HEK293 (cell line): ENCODE data around the gene PIK3CD.

ENCODE experiments used
- CTCF ChIA-PET: fragments of 350-600 bp; formaldehyde crosslinking; extraction: SDS; loops from one replicate; lab custom pipeline; 2021; ENCODE audit warnings: antibody characterized with exemption; lab: Yijun Ruan, JAX
- POLR2A ChIA-PET: fragments of 300-600 bp; formaldehyde crosslinking; extraction: SDS; loops from one replicate; lab custom pipeline; 2020; ENCODE audit warnings: antibody characterized with exemption, inconsistent platforms; lab: Yijun Ruan, JAX
- H3K27ac ChIP-seq: fragments of 200-500 bp; sonication (Bioruptor generic); 2 replicates; pipeline ENCODE4 v1.5.1; 2014; ENCODE audit warnings: low read depth, low read length, control low read depth, inconsistent platforms; ENCODE audit errors: extremely low read depth
- H3K36me3 ChIP-seq, 2 experiments: fragments of 200-500 bp in 1 of 2; sonication (Bioruptor generic) in 1 of 2; 1 replicate in 1 of 2; 2 replicates in 1 of 2; pipeline ENCODE4 v1.5.1; 2014 to 2017; ENCODE audit warnings: inconsistent platforms in 2 of 2, low read length in 2 of 2; ENCODE audit not compliant: control insufficient read depth in 2 of 2, insufficient read depth in 1 of 2
- H3K4me1 ChIP-seq: fragments of 200-500 bp; sonication (Bioruptor generic); 2 replicates; pipeline ENCODE4 v1.5.1; 2014; ENCODE audit warnings: mild to moderate bottlenecking, low read length, inconsistent platforms; ENCODE audit not compliant: control insufficient read depth, insufficient read depth
- H3K4me3 ChIP-seq: 2 replicates; pipeline ENCODE4 v1.5.1; 2011; ENCODE audit warnings: low read depth, mild to moderate bottlenecking, control low read depth, low read length, moderate library complexity
- H3K9me3 ChIP-seq: fragments of 200-500 bp; sonication (Bioruptor generic); 2 replicates; pipeline ENCODE4 v1.5.1; 2014; ENCODE audit warnings: low read depth, low read length, inconsistent platforms; ENCODE audit not compliant: control insufficient read depth, insufficient read depth
- EGR2 ChIP-seq: fragments of 450-650 bp; formaldehyde crosslinking; IDR thresholded peaks from 2 replicates; pipeline ENCODE4 v1.5.1; 2016; ENCODE audit warnings: low read depth, missing biosample characterization, missing genetic modification characterization
- GLIS1 ChIP-seq: fragments of 450-650 bp; formaldehyde crosslinking; IDR thresholded peaks from 2 replicates; pipeline ENCODE4 v1.5.1; 2016; ENCODE audit warnings: missing biosample characterization, missing genetic modification characterization
- KLF8 ChIP-seq: fragments of 450-650 bp; formaldehyde crosslinking; IDR thresholded peaks from 2 replicates; pipeline ENCODE4 v1.5.1; 2016; ENCODE audit warnings: missing biosample characterization, missing genetic modification characterization
- PRDM1 ChIP-seq: fragments of 450-650 bp; formaldehyde crosslinking; IDR thresholded peaks from 2 replicates; pipeline ENCODE4; 2016; ENCODE audit warnings: missing biosample characterization, missing genetic modification characterization
- PRDM10 ChIP-seq: fragments of 450-650 bp; formaldehyde crosslinking; IDR thresholded peaks from 2 replicates; pipeline ENCODE4 v1.5.1; 2016; ENCODE audit warnings: missing biosample characterization, missing genetic modification characterization
- SP2 ChIP-seq: fragments of 450-650 bp; formaldehyde crosslinking; IDR thresholded peaks from 2 replicates; pipeline ENCODE4 v1.5.1; 2016; ENCODE audit warnings: missing biosample characterization, missing genetic modification characterization
- WT1 ChIP-seq: fragments of 450-650 bp; formaldehyde crosslinking; IDR thresholded peaks from 2 replicates; pipeline ENCODE4 v1.5.1; 2016; ENCODE audit warnings: missing biosample characterization, missing genetic modification characterization
- ZBTB1 ChIP-seq: fragments of 450-650 bp; formaldehyde crosslinking; IDR thresholded peaks from 2 replicates; pipeline ENCODE4 v1.5.1; 2016; ENCODE audit warnings: missing biosample characterization, missing genetic modification characterization
- ZBTB21 ChIP-seq: fragments of 450-650 bp; formaldehyde crosslinking; IDR thresholded peaks from 2 replicates; pipeline ENCODE4 v1.5.1; 2017; ENCODE audit warnings: missing biosample characterization, missing genetic modification characterization
- ZNF146 ChIP-seq: fragments of 450-650 bp; formaldehyde crosslinking; IDR thresholded peaks from 2 replicates; pipeline ENCODE4 v1.5.1; 2016; ENCODE audit warnings: missing biosample characterization, missing genetic modification characterization
- ZNF350 ChIP-seq: fragments of 450-650 bp; formaldehyde crosslinking; IDR thresholded peaks from 2 replicates; pipeline ENCODE4 v1.5.0; 2017; ENCODE audit warnings: missing biosample characterization, mild to moderate bottlenecking, missing genetic modification characterization
- ZNF366 ChIP-seq: fragments of 450-650 bp; formaldehyde crosslinking; conservative IDR thresholded peaks from 2 replicates; pipeline ENCODE4 v1.5.1; 2016; ENCODE audit warnings: missing biosample characterization, missing genetic modification characterization
- ZNF398 ChIP-seq: fragments of 450-650 bp; formaldehyde crosslinking; IDR thresholded peaks from 2 replicates; pipeline ENCODE4 v1.5.1; 2017; ENCODE audit warnings: missing biosample characterization, missing genetic modification characterization
- ZNF549 ChIP-seq: fragments of 450-650 bp; IDR thresholded peaks from 2 replicates; pipeline ENCODE4 v1.5.1; 2018; ENCODE audit warnings: missing biosample characterization, missing genetic modification characterization, mild to moderate bottlenecking, inconsistent platforms, moderate library complexity
- ZNF571 ChIP-seq: fragments of 450-650 bp; formaldehyde crosslinking; IDR thresholded peaks from 2 replicates; pipeline ENCODE4 v1.5.0; 2017; ENCODE audit warnings: missing biosample characterization, missing genetic modification characterization
- ZNF624 ChIP-seq: fragments of 450-650 bp; formaldehyde crosslinking; IDR thresholded peaks from 2 replicates; pipeline ENCODE4 v1.5.1; 2017; ENCODE audit warnings: missing biosample characterization, missing genetic modification characterization
- ZNF76 ChIP-seq: fragments of 450-650 bp; formaldehyde crosslinking; IDR thresholded peaks from 2 replicates; pipeline ENCODE4; 2016; ENCODE audit warnings: low read depth, missing biosample characterization, missing genetic modification characterization, borderline replicate concordance
- ZSCAN23 ChIP-seq: fragments of 450-650 bp; formaldehyde crosslinking; IDR thresholded peaks from 2 replicates; pipeline ENCODE4 v1.5.1; 2016; ENCODE audit warnings: missing biosample characterization, missing genetic modification characterization
- TF ChIP-seq, protein P1 (sequence below): fragments of 450-650 bp; formaldehyde crosslinking; IDR thresholded peaks from 2 replicates; pipeline ENCODE4 v1.5.1; 2016; ENCODE audit warnings: missing biosample characterization, missing genetic modification characterization, low read depth
- TF ChIP-seq, protein P2 (sequence below): fragments of 450-650 bp; formaldehyde crosslinking; IDR thresholded peaks from 2 replicates; pipeline ENCODE4 v1.5.1; 2016; ENCODE audit warnings: missing biosample characterization, missing genetic modification characterization
- TF ChIP-seq, protein P3 (sequence below): fragments of 450-650 bp; formaldehyde crosslinking; IDR thresholded peaks from 2 replicates; pipeline ENCODE4 v1.5.1; 2016; ENCODE audit warnings: missing biosample characterization, missing genetic modification characterization
- TF ChIP-seq, protein P4 (sequence below): fragments of 450-650 bp; formaldehyde crosslinking; IDR thresholded peaks from 2 replicates; pipeline ENCODE4 v1.5.1; 2016; ENCODE audit warnings: missing biosample characterization, missing genetic modification characterization

The PIK3CD gene

GRCh38 chr1:9767964-9768668 lies 116.6 kb downstream of the PIK3CD start (continued):
- TF ChIP-seq ZBTB21 (tag by site-specific recombination) (no peak), ZNF571 (tag by site-specific recombination) (no peak), KLF8 (tag by site-specific recombination) (peak; percentile 86; the same call in 1 of the 2 replicates), ZNF76 (tag by site-specific recombination) (no peak), ZNF350 (tag by site-specific recombination) (no peak), ZSCAN23 (tag by site-specific recombination) (no peak)
- TF ChIP-seq, protein P1, sequence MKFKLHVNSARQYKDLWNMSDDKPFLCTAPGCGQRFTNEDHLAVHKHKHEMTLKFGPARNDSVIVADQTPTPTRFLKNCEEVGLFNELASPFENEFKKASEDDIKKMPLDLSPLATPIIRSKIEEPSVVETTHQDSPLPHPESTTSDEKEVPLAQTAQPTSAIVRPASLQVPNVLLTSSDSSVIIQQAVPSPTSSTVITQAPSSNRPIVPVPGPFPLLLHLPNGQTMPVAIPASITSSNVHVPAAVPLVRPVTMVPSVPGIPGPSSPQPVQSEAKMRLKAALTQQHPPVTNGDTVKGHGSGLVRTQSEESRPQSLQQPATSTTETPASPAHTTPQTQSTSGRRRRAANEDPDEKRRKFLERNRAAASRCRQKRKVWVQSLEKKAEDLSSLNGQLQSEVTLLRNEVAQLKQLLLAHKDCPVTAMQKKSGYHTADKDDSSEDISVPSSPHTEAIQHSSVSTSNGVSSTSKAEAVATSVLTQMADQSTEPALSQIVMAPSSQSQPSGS (tag by site-specific recombination): no peak
- TF ChIP-seq, protein P2, sequence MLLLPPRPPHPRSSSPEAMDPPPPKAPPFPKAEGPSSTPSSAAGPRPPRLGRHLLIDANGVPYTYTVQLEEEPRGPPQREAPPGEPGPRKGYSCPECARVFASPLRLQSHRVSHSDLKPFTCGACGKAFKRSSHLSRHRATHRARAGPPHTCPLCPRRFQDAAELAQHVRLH (tag by site-specific recombination): no peak

- H3K4me1 ChIP-seq: no peaks in the 10 kb centered on the region
- TF ChIP-seq WT1 (tag by site-specific recombination): peak; percentile 61
- TF ChIP-seq ZNF398 (tag by site-specific recombination): peak; percentile 69
- 0 out of 2 replicates have a peak, but pooled peaks have one; percentile 23 for TF ChIP-seq ZBTB1 (tag by site-specific recombination)
- peak; percentile 39; the same call in 1 of the 2 replicates for TF ChIP-seq KLF8 (tag by site-specific recombination)
- TF ChIP-seq ZNF146 (tag by site-specific recombination): peak; percentile 4; the same call in 1 of the 2 replicates
- TF ChIP-seq, protein P3, sequence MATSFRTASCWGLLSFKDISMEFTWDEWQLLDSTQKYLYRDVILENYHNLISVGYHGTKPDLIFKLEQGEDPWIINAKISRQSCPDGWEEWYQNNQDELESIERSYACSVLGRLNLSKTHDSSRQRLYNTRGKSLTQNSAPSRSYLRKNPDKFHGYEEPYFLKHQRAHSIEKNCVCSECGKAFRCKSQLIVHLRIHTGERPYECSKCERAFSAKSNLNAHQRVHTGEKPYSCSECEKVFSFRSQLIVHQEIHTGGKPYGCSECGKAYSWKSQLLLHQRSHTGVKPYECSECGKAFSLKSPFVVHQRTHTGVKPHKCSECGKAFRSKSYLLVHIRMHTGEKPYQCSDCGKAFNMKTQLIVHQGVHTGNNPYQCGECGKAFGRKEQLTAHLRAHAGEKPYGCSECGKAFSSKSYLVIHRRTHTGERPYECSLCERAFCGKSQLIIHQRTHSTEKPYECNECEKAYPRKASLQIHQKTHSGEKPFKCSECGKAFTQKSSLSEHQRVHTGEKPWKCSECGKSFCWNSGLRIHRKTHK (tag by site-specific recombination): no peak
- TF ChIP-seq PRDM10 (tag by site-specific recombination): no peak
- TF ChIP-seq ZNF549 (tag by site-specific recombination): no peak
- TF ChIP-seq PRDM1 (tag by site-specific recombination): peak; percentile 97
- TF ChIP-seq SP2: peak; percentile 45
- TF ChIP-seq EGR2: 0 out of 2 replicates have a peak, but pooled peaks have one; percentile 5
- no peak for TF ChIP-seq GLIS1 (tag by site-specific recombination)
- TF ChIP-seq ZNF624 (tag by site-specific recombination): no peak
- peak; percentile 97 for TF ChIP-seq ZNF366 (tag by site-specific recombination)
- TF ChIP-seq, protein P4, sequence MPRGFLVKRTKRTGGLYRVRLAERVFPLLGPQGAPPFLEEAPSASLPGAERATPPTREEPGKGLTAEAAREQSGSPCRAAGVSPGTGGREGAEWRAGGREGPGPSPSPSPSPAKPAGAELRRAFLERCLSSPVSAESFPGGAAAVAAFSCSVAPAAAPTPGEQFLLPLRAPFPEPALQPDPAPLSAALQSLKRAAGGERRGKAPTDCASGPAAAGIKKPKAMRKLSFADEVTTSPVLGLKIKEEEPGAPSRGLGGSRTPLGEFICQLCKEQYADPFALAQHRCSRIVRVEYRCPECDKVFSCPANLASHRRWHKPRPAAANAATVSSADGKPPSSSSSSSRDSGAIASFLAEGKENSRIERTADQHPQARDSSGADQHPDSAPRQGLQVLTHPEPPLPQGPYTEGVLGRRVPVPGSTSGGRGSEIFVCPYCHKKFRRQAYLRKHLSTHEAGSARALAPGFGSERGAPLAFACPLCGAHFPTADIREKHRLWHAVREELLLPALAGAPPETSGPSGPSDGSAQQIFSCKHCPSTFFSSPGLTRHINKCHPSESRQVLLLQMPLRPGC: 0 out of 2 replicates have a peak, but pooled peaks have one; percentile 40
- TF ChIP-seq, all 188 proteins: peak for 10
- ChIA-PET POLR2A (no interaction called here), CTCF (interaction anchor here (1.0 kb wide), 1 partner anchor 15 kb away, joined by 6 read pairs; no protein-coding TSS in a partner anchor)
- peaks cover 0 to 15% of the 10 kb centered on the region in 2 experiments; a peak in 2 of 3 replicates for H3K36me3 ChIP-seq
- H3K4me3 ChIP-seq: no peak overlapping the region
- H3K9me3 ChIP-seq: no peaks in the 10 kb centered on the region
- H3K27ac ChIP-seq: no peak overlapping the region
These were observed 117.5 kb downstream of the PIK3CD start for GRCh38 chr1:9768983-9769382.
